GM23338 (cell line): ENCODE data around the gene TAOK1.

Experiments used
- CTCF ChIP-seq, 2 experiments: fragments of 200-600 bp in 1 of 2; sonication (generic) in 1 of 2; conservative IDR thresholded peaks; 2 replicates each; pipeline versions ENCODE4 v1.5.1 to v1.6.1; 2016 to 2017; ENCODE audit warnings: antibody characterized with exemption in 2 of 2, low read depth in 2 of 2, mild to moderate bottlenecking in 2 of 2, moderate library complexity in 1 of 2
- NANOG ChIP-seq: IDR thresholded peaks from 2 replicates; pipeline ENCODE4 v1.6.1; 2016; ENCODE audit warnings: antibody characterized with exemption, borderline replicate concordance

GRCh38 chr17:29583324-29584248 lies 193.4 kb downstream of the TAOK1 start:
- TF ChIP-seq CTCF (conservative IDR thresholded peaks at IDR 0.05; ENCODE audit: low read depth in 2 of 2) (no peak), NANOG (no peak)
